Neural crest cell (in vitro differentiated cells): ENCODE data around the gene RAI1. TPM values are rescaled to one million over a fixed set of nuclear protein-coding genes. Genes with fewer than 3 reads are reported as not detected.

Experiments
- DNase-seq: peaks from one replicate; pipeline ENCODE4 v3.0.0; 2021; ENCODE audit warnings: low read depth, mixed read lengths, low spot score
- H3K27ac Mint-ChIP-seq: one replicate; pipeline ENCODE4 v1.8.0; 2021; ENCODE audit warnings: mild to moderate bottlenecking, mixed read lengths; ENCODE audit not compliant: unreplicated experiment
- H3K27me3 Mint-ChIP-seq: 2 replicates; pipeline ENCODE4 v1.8.0; 2021; ENCODE audit warnings: low read depth, mild to moderate bottlenecking, mixed read lengths
- H3K36me3 Mint-ChIP-seq: 2 replicates; pipeline ENCODE4 v1.8.0; 2021; ENCODE audit warnings: low read depth, mild to moderate bottlenecking, mixed read lengths
- H3K4me1 Mint-ChIP-seq: 2 replicates; pipeline ENCODE4 v1.8.0; 2021; ENCODE audit warnings: mixed read lengths
- H3K4me3 Mint-ChIP-seq: one replicate; pipeline ENCODE4 v1.8.0; 2021; ENCODE audit warnings: mild to moderate bottlenecking, mixed read lengths
- H3K9me3 Mint-ChIP-seq: 2 replicates; pipeline ENCODE4 v1.8.0; 2021; ENCODE audit warnings: mixed read lengths
- CTCF ChIP-seq: fragments of 200-600 bp; sonication (generic); conservative IDR thresholded peaks from 2 replicates; pipeline ENCODE4 v1.5.0; 2021; ENCODE audit warnings: antibody characterized with exemption, mild to moderate bottlenecking
- total RNA-seq: library from RNA; stranded (reverse); gene quantifications from 2 replicates; pipeline ENCODE4 v1.2.1, GENCODE V29; 2021

Gene RAI1
- total RNA-seq, 1 donor from 2014 or later: 54.0 TPM

GRCh38 chr17:17661134-17661533 is 20.1 kb upstream of the RAI1 start:
- Mint-ChIP-seq H3K36me3 (peaks cover 3% of the 10 kb centered on the region), H3K4me3 (no peak overlapping the region), H3K27me3 (no peaks in the 10 kb centered on the region), H3K4me1 (peaks cover 24% of the 10 kb centered on the region), H3K27ac (no peak overlapping the region), H3K9me3 (peaks cover 11% of the 10 kb centered on the region)
- no peak for TF ChIP-seq CTCF
- DNase-seq: no peak

- H3K27ac Mint-ChIP-seq: no peak overlapping the region
- peak; percentile 58 for TF ChIP-seq CTCF
- DNase-seq: no peak
- H3K36me3 Mint-ChIP-seq: peaks cover 3% of the 10 kb centered on the region
- peaks cover 24% of the 10 kb centered on the region for H3K4me1 Mint-ChIP-seq
- peaks cover 11% of the 10 kb centered on the region for H3K9me3 Mint-ChIP-seq
- no peak overlapping the region for H3K4me3 Mint-ChIP-seq
- H3K27me3 Mint-ChIP-seq: no peaks in the 10 kb centered on the region
Observed at GRCh38 chr17:17661834-17662385, 19.3 kb upstream of the RAI1 start.

GRCh38 chr17:17663160-17664063 is 17.8 kb upstream of the RAI1 start:
- H3K4me3 Mint-ChIP-seq: no peak overlapping the region
- peaks cover 24% of the 10 kb centered on the region for H3K4me1 Mint-ChIP-seq
- H3K36me3 Mint-ChIP-seq: peaks cover 3% of the 10 kb centered on the region
- H3K27me3 Mint-ChIP-seq: no peaks in the 10 kb centered on the region
- peaks cover 6% of the 10 kb centered on the region for H3K9me3 Mint-ChIP-seq
- DNase-seq: peak; percentile 61
- no peak for TF ChIP-seq CTCF
- H3K27ac Mint-ChIP-seq: no peak overlapping the region

- no peak for DNase-seq
- TF ChIP-seq CTCF: no peak
- Mint-ChIP-seq H3K36me3 (no peaks in the 10 kb centered on the region), H3K27me3 (no peaks in the 10 kb centered on the region), H3K27ac (no peak overlapping the region), H3K9me3 (peaks cover 2% of the 10 kb centered on the region), H3K4me1 (peaks cover 24% of the 10 kb centered on the region), H3K4me3 (no peak overlapping the region)
Observed at GRCh38 chr17:17664064-17664452, 17.2 kb upstream of the RAI1 start.

- H3K36me3 Mint-ChIP-seq: no peaks in the 10 kb centered on the region
- H3K4me1 Mint-ChIP-seq: peaks cover 32% of the 10 kb centered on the region
- no peak overlapping the region for H3K27ac Mint-ChIP-seq
- DNase-seq: no peak
- H3K9me3 Mint-ChIP-seq: no peaks in the 10 kb centered on the region
- no peak for TF ChIP-seq CTCF
- H3K27me3 Mint-ChIP-seq: no peaks in the 10 kb centered on the region
- H3K4me3 Mint-ChIP-seq: no peak overlapping the region
Observed at GRCh38 chr17:17665255-17665654, 16.0 kb upstream of the RAI1 start.
